ENCODE data around the gene GRIK2.

GRCh38 chr6:101755931-101756330, 362.4 kb downstream of the GRIK2 start:
- TF ChIP-seq, protein P1, sequence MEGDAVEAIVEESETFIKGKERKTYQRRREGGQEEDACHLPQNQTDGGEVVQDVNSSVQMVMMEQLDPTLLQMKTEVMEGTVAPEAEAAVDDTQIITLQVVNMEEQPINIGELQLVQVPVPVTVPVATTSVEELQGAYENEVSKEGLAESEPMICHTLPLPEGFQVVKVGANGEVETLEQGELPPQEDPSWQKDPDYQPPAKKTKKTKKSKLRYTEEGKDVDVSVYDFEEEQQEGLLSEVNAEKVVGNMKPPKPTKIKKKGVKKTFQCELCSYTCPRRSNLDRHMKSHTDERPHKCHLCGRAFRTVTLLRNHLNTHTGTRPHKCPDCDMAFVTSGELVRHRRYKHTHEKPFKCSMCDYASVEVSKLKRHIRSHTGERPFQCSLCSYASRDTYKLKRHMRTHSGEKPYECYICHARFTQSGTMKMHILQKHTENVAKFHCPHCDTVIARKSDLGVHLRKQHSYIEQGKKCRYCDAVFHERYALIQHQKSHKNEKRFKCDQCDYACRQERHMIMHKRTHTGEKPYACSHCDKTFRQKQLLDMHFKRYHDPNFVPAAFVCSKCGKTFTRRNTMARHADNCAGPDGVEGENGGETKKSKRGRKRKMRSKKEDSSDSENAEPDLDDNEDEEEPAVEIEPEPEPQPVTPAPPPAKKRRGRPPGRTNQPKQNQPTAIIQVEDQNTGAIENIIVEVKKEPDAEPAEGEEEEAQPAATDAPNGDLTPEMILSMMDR (conservative IDR thresholded peaks at IDR 0.05 in 1 of 2, IDR thresholded peaks at IDR 0.05 in 1 of 2; ENCODE audit: extremely low read depth in 1 of 2, insufficient read depth in 1 of 2, low read depth in 1 of 2, low read length in 2 of 2) = no peak
- TF ChIP-seq EZH2 (IDR thresholded peaks at IDR 0.05; ENCODE audit: borderline replicate concordance, low read length) = no peak

Data from mammary epithelial cell (primary cell).